Fibroblast of lung (primary cell): Measurements from ENCODE around the gene CELF2. TPM values are rescaled to one million over a fixed set of nuclear protein-coding genes. Genes with fewer than 3 reads are reported as not detected.

Experiments used
- DNase-seq, 2 donors: peaks; one replicate each; pipeline versions ENCODE4 v3.0.0 to v3.0.0-alpha.2; 2010; ENCODE audit warnings: low read depth in 2 of 2
- H2AFZ ChIP-seq: 2 replicates; pipeline ENCODE4 v1.5.1; 2012; ENCODE audit warnings: low read length, control low read depth, inconsistent platforms
- H3K27ac ChIP-seq: 2 replicates; pipeline ENCODE4 v1.5.1; 2011; ENCODE audit warnings: low read length, control low read depth; ENCODE audit not compliant: insufficient read depth
- H3K27me3 ChIP-seq: 2 replicates; pipeline ENCODE4 v1.5.1; 2011; ENCODE audit warnings: mild to moderate bottlenecking, low read length; ENCODE audit not compliant: control insufficient read depth, insufficient read depth
- H3K36me3 ChIP-seq: 2 replicates; pipeline ENCODE4 v1.5.1; 2011; ENCODE audit warnings: low read length; ENCODE audit not compliant: control insufficient read depth, insufficient read depth
- H3K4me1 ChIP-seq: 2 replicates; pipeline ENCODE4 v1.5.1; 2011; ENCODE audit warnings: low read length; ENCODE audit not compliant: control insufficient read depth, insufficient read depth; ENCODE audit errors: extremely low read depth
- H3K4me2 ChIP-seq: 2 replicates; pipeline ENCODE4 v1.5.1; 2011; ENCODE audit warnings: low read length, control low read depth; ENCODE audit not compliant: insufficient read depth; ENCODE audit errors: extremely low read depth
- H3K4me3 ChIP-seq, 4 experiments: fragments of 200-600 bp in 1 of 4; sonication (generic) in 1 of 4; replicated peaks in 1 of 4; 2 replicates each; pipeline ENCODE4 v1.5.1; 2011 to 2016; ENCODE audit warnings: low read length in 4 of 4, low read depth in 3 of 4, mild to moderate bottlenecking in 3 of 4, control low read depth in 2 of 4, inconsistent platforms in 1 of 4, mixed read lengths in 1 of 4; ENCODE audit not compliant: insufficient read depth in 1 of 4; ENCODE audit errors: control extremely low read depth in 1 of 4
- H3K79me2 ChIP-seq: 2 replicates; pipeline ENCODE4 v1.5.1; 2012; ENCODE audit warnings: mild to moderate bottlenecking, low read length, inconsistent platforms; ENCODE audit not compliant: control insufficient read depth, insufficient read depth
- H3K9ac ChIP-seq: 2 replicates; pipeline ENCODE4 v1.5.1; 2011; ENCODE audit warnings: mild to moderate bottlenecking, low read length, control low read depth; ENCODE audit not compliant: insufficient read depth
- H3K9me3 ChIP-seq: 2 replicates; pipeline ENCODE4 v1.5.1; 2012; ENCODE audit warnings: low read depth, low read length; ENCODE audit not compliant: control insufficient read depth, insufficient read depth
- H4K20me1 ChIP-seq: 2 replicates; pipeline ENCODE4 v1.5.1; 2011; ENCODE audit warnings: low read length; ENCODE audit not compliant: control insufficient read depth, insufficient read depth; ENCODE audit errors: extremely low read depth
- EZH2 ChIP-seq: IDR thresholded peaks from 2 replicates; pipeline ENCODE4 v1.5.1; 2012; ENCODE audit warnings: low read length, control low read depth, mild to moderate bottlenecking; ENCODE audit errors: missing control alignments
- polyA plus RNA-seq, 2 donors: library from polyadenylated mRNA; depleted of rRNA in 1 of 2; stranded (reverse) in 1 of 2; unstranded in 1 of 2; fragments of >200 nt; gene quantifications; 2 replicates each; pipeline ENCODE4 v1.2.1, GENCODE V29; 2011 to 2012; ENCODE audit warnings: missing spikeins in 1 of 2
- total RNA-seq: library from RNA; depleted of rRNA; stranded (reverse); fragments of >200 nt; gene quantifications from 2 replicates; pipeline ENCODE4 v1.2.1, GENCODE V29; 2014
- TF ChIP-seq, protein P1 (sequence below), 2 donors: IDR thresholded peaks in 1 of 2; conservative IDR thresholded peaks in 1 of 2; 1 replicate in 1 of 2; 2 replicates in 1 of 2; pipeline ENCODE4 v1.5.1; 2011 to 2012; ENCODE audit warnings: low read length in 2 of 2, control low read depth in 1 of 2, inconsistent platforms in 1 of 2, low read depth in 1 of 2, mild to moderate bottlenecking in 1 of 2

Gene CELF2
- total and polyA plus RNA-seq, 2 donors (not counting 1 experiment from before 2014, with no cell fraction given): 16.9 to 25.1 TPM

DNA sequence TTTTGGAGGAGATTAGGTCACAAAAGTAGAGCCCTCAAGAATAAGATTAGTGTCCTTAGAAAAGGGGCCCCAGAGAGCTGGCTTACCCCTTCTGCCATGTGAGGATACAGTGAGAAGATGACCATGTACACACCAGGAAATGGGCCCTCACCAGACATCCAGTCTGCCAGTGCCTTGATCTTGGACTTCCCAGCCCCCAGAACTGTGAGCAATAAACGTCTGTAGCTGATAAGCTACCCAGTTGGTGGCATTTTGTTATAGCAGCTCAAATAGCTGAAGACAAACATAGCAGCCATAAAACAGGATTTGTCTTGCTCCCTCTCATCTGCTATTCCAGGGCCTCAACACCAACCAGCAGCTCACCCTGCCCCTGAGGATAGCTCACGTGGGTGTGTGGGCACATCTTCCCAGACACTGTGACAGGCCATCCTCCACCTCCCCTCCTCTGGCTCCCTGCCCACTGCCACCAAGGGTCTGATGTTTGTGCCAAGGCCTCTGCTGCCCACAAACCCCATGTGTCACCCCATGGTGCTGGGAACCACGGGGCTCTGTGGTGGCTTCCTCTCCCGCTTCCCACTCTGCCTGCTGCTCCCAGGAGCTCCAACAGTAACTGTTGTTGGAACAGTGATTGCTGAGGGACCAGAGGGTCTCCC lies 341.4 kb downstream of the CELF2 start:
- Histone ChIP-seq H3K79me2 (no peaks in the 10 kb centered on the region), H3K27me3 (no peaks in the 10 kb centered on the region), H3K9ac (no peak overlapping the region), H3K4me2 (no peak overlapping the region), H4K20me1 (no peaks in the 10 kb centered on the region), H3K27ac (no peak overlapping the region), H3K36me3 (no peaks in the 10 kb centered on the region), H3K4me3 (no peak overlapping the region), H3K9me3 (no peaks in the 10 kb centered on the region), H2AFZ (no peak overlapping the region), H3K4me1 (no peaks in the 10 kb centered on the region)
- TF ChIP-seq, protein P1, sequence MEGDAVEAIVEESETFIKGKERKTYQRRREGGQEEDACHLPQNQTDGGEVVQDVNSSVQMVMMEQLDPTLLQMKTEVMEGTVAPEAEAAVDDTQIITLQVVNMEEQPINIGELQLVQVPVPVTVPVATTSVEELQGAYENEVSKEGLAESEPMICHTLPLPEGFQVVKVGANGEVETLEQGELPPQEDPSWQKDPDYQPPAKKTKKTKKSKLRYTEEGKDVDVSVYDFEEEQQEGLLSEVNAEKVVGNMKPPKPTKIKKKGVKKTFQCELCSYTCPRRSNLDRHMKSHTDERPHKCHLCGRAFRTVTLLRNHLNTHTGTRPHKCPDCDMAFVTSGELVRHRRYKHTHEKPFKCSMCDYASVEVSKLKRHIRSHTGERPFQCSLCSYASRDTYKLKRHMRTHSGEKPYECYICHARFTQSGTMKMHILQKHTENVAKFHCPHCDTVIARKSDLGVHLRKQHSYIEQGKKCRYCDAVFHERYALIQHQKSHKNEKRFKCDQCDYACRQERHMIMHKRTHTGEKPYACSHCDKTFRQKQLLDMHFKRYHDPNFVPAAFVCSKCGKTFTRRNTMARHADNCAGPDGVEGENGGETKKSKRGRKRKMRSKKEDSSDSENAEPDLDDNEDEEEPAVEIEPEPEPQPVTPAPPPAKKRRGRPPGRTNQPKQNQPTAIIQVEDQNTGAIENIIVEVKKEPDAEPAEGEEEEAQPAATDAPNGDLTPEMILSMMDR (conservative IDR thresholded peaks at IDR 0.05 in 1 of 2, IDR thresholded peaks at IDR 0.05 in 1 of 2; ENCODE audit: low read depth in 1 of 2, low read length in 2 of 2): no peak
- no peak for TF ChIP-seq EZH2
- DNase-seq: no peak

DNA sequence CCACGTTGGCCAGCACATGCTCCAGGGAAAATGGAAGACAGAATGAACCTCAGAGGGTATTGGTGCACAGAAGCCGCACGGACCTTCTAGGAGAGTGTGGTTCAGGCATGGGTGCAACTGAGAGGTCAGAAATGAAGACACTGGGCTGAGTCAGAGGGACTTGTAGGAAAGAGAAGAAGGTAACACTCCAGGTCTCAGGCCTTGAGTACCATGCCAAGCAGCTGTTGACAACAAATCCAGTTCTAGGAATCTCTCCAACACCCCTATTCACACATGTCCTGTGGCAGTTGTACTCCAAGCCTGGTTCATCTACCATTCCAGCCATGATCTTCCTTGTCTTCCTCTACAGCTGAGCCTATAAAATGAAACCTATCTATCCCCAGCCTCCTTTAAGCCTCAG lies 342.2 kb downstream of the CELF2 start:
- no peaks in the 10 kb centered on the region for H3K79me2 ChIP-seq
- H3K9ac ChIP-seq: no peak overlapping the region
- H3K4me3 ChIP-seq: no peak overlapping the region
- H4K20me1 ChIP-seq: no peaks in the 10 kb centered on the region
- no peak overlapping the region for H3K27ac ChIP-seq
- no peak overlapping the region for H3K4me2 ChIP-seq
- TF ChIP-seq EZH2: no peak
- TF ChIP-seq, protein P1 (conservative IDR thresholded peaks at IDR 0.05 in 1 of 2, IDR thresholded peaks at IDR 0.05 in 1 of 2; ENCODE audit: low read depth in 1 of 2, low read length in 2 of 2): no peak
- DNase-seq: no peak
- H3K36me3 ChIP-seq: no peaks in the 10 kb centered on the region
- H3K9me3 ChIP-seq: no peaks in the 10 kb centered on the region
- no peaks in the 10 kb centered on the region for H3K27me3 ChIP-seq
- H3K4me1 ChIP-seq: no peaks in the 10 kb centered on the region
- H2AFZ ChIP-seq: no peak overlapping the region

DNA sequence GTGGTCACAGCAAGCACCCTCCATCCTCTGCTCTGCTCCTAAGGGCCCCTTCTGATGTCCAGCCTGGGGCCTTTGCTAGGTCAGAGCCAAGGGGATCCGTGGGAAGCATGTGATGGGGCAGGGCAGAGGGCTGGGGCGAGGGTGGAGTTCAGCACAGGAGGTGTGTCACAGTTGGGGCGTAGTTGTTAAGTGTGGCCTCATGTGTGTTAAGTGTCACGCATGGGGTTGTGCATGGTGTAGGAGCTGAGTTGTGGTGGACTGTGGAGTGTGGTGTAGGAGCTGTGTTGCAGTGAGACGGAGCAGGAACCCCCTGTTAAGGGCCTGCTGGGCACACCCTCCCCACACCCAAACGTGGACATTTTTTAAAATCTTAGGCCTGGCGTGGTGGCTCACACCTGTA lies 345.8 kb downstream of the CELF2 start:
- no peaks in the 10 kb centered on the region for H3K79me2 ChIP-seq
- no peaks in the 10 kb centered on the region for H3K9me3 ChIP-seq
- H3K4me2 ChIP-seq: no peak overlapping the region
- no peaks in the 10 kb centered on the region for H3K27me3 ChIP-seq
- H3K27ac ChIP-seq: no peak overlapping the region
- no peaks in the 10 kb centered on the region for H4K20me1 ChIP-seq
- no peak overlapping the region for H3K9ac ChIP-seq
- no peaks in the 10 kb centered on the region for H3K4me1 ChIP-seq
- TF ChIP-seq, protein P1 (conservative IDR thresholded peaks at IDR 0.05 in 1 of 2, IDR thresholded peaks at IDR 0.05 in 1 of 2; ENCODE audit: low read depth in 1 of 2, low read length in 2 of 2): no peak
- no peak for TF ChIP-seq EZH2
- DNase-seq: no peak
- H3K4me3 ChIP-seq: no peak overlapping the region
- no peak overlapping the region for H2AFZ ChIP-seq
- no peaks in the 10 kb centered on the region for H3K36me3 ChIP-seq
